ENCODE data around the gene CD59. TPM values are rescaled to one million over a fixed set of nuclear protein-coding genes. Genes with fewer than 3 reads are reported as not detected.

The CD59 gene
- total and polyA plus RNA-seq, 2 of the 4 experiments (the other 2 are of a cell fraction), result 765 to 1,140 TPM

- H2AFZ ChIP-seq (replicated peaks; ENCODE audit: low read length, poor library complexity), result peak overlapping the region; percentile 78
- no peak overlapping the region for H3K4me2 ChIP-seq (ENCODE audit: low read depth, low read length)
- ChIA-PET CTCF (interaction anchor here (0.8 to 0.9 kb wide), 2 partner anchors 12 to 116 kb away, joined by 3 read pairs; no protein-coding TSS in a partner anchor), POLR2A (ENCODE audit: unreplicated experiment) (no interaction called here)
- H4K8ac ChIP-seq (ENCODE audit: low read depth in 2 of 2, low read length in 2 of 2), result no peak overlapping the region; a peak in 1 of 4 replicates
- peak overlapping the region; percentile 61; the same call in 1 of the 2 replicates for H2BK120ac ChIP-seq (ENCODE audit: low read depth, low read length)
- no peak overlapping the region for H2BK15ac ChIP-seq (ENCODE audit: low read depth, low read length)
- no peak overlapping the region for H4K5ac ChIP-seq (ENCODE audit: low read depth, low read length)
- no peak overlapping the region for H3K56ac ChIP-seq (ENCODE audit: extremely low read depth, insufficient read depth, low read length)
- no peak overlapping the region for H3K14ac ChIP-seq (replicated peaks; ENCODE audit: low read depth, low read length)
- no peak overlapping the region for H3K27ac ChIP-seq (ENCODE audit: insufficient read depth, low read length)
- no peak overlapping the region for H2AK9ac ChIP-seq (replicated peaks; ENCODE audit: low read depth, low read length, poor library complexity)
- no peaks in the 10 kb centered on the region for H3K79me1 ChIP-seq (ENCODE audit: low read depth in 1 of 2, low read length in 2 of 2)
- TF ChIP-seq NFE2L2 (IDR thresholded peaks at IDR 0.05; ENCODE audit: low read depth, low read length), result no peak
- TF ChIP-seq, protein P1, sequence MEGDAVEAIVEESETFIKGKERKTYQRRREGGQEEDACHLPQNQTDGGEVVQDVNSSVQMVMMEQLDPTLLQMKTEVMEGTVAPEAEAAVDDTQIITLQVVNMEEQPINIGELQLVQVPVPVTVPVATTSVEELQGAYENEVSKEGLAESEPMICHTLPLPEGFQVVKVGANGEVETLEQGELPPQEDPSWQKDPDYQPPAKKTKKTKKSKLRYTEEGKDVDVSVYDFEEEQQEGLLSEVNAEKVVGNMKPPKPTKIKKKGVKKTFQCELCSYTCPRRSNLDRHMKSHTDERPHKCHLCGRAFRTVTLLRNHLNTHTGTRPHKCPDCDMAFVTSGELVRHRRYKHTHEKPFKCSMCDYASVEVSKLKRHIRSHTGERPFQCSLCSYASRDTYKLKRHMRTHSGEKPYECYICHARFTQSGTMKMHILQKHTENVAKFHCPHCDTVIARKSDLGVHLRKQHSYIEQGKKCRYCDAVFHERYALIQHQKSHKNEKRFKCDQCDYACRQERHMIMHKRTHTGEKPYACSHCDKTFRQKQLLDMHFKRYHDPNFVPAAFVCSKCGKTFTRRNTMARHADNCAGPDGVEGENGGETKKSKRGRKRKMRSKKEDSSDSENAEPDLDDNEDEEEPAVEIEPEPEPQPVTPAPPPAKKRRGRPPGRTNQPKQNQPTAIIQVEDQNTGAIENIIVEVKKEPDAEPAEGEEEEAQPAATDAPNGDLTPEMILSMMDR (conservative IDR thresholded peaks at IDR 0.05; ENCODE audit: low read depth, low read length), result no peak
- TF ChIP-seq, protein P2, sequence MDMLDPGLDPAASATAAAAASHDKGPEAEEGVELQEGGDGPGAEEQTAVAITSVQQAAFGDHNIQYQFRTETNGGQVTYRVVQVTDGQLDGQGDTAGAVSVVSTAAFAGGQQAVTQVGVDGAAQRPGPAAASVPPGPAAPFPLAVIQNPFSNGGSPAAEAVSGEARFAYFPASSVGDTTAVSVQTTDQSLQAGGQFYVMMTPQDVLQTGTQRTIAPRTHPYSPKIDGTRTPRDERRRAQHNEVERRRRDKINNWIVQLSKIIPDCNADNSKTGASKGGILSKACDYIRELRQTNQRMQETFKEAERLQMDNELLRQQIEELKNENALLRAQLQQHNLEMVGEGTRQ (IDR thresholded peaks at IDR 0.05; ENCODE audit: low read depth, low read length), result no peak
- TF ChIP-seq CHD1 (IDR thresholded peaks at IDR 0.05; ENCODE audit: low read depth, low read length), result no peak
- no peak for TF ChIP-seq RAD21 (IDR thresholded peaks at IDR 0.05; ENCODE audit: low read length)
- TF ChIP-seq MAFK (IDR thresholded peaks at IDR 0.05; ENCODE audit: low read depth, low read length), result no peak
- no peak for TF ChIP-seq FOS (IDR thresholded peaks at IDR 0.05; ENCODE audit: low read depth, low read length)
- peak overlapping the region; percentile 20; the same call in 1 of the 2 replicates for H4K91ac ChIP-seq (ENCODE audit: insufficient read depth, low read depth, low read length)
- no peaks in the 10 kb centered on the region for H3K9me3 ChIP-seq (ENCODE audit: control insufficient read depth, insufficient read depth, low read length)
- peak overlapping the region; percentile 56; the same call in 1 of the 2 replicates for H3K4ac ChIP-seq (ENCODE audit: low read depth, low read length)
- intact Hi-C loops (cut with micrococcal nuclease), result no loop called here
- in situ Hi-C loops (cut with MboI; ENCODE audit: low sequenced_read_pairs), result no loop called here
- DNase-seq (no peak), ATAC-seq (ENCODE audit: low read depth) (no peak)
- no peak overlapping the region for H2BK5ac ChIP-seq (ENCODE audit: low read depth, low read length, poor library complexity, severe bottlenecking)
- H3K4me1 ChIP-seq (ENCODE audit: control insufficient read depth, insufficient read depth, low read length), result no peaks in the 10 kb centered on the region
- no TSS peak for BruUV-seq (replicated peaks)
- H4K20me1 ChIP-seq (ENCODE audit: insufficient read depth, low read length), result no peaks in the 10 kb centered on the region
- 0 out of 2 replicates have a peak overlapping the region, but pooled peaks have one; percentile 63 for H2AK5ac ChIP-seq (ENCODE audit: low read depth, low read length)
- H3K4me3 ChIP-seq (ENCODE audit: insufficient read depth, low read depth, low read length), result no peak overlapping the region
- H3K9ac ChIP-seq (ENCODE audit: low read depth, low read length), result no peak overlapping the region
- H2BK20ac ChIP-seq (ENCODE audit: low read depth, low read length), result no peak overlapping the region
- no peaks in the 10 kb centered on the region for H3K36me3 ChIP-seq (ENCODE audit: control insufficient read depth, insufficient read depth, low read length)
- WGBS, 2 experiments (ENCODE audit: extremely low coverage in 2 of 2, insufficient read length in 1 of 2), result no CpG with 5 or more reads among the region's 3 CpGs
- no peak overlapping the region for H3K23ac ChIP-seq (ENCODE audit: low read depth, low read length)
- H3K9me1 ChIP-seq (ENCODE audit: insufficient read depth, low read length), result peaks cover 10% of the 10 kb centered on the region; the same call in 1 of the 2 replicates
- H3K27me3 ChIP-seq (ENCODE audit: control insufficient read depth, insufficient read depth, low read length), result no peaks in the 10 kb centered on the region
- dilution Hi-C loops (cut with HindIII; ENCODE audit: low sequenced_read_pairs, unreplicated experiment), result no loop called here
- H3K18ac ChIP-seq (ENCODE audit: low read depth, low read length), result no peak overlapping the region
Measured at GRCh38 chr11:33682019-33682418, 54.2 kb downstream of the CD59 start.
